HCT116 (cell line): ENCODE data around the gene SAMD4B. TPM values are rescaled to one million over a fixed set of nuclear protein-coding genes. Genes with fewer than 3 reads are reported as not detected.

Source experiments
- ATAC-seq: fragments of 200-7000 bp; cut with Tn5 transposase; 2 replicates; pipeline ENCODE4 v1.9.1; 2020; ENCODE audit warnings: mild to moderate bottlenecking, moderate library complexity
- BruUV-seq: library from RNA; stranded (reverse); fragments of 400-500 nt; replicated peaks from 2 replicates; lab custom pipeline; 2021; lab: Mats Ljungman, UMichigan
- CTCF ChIA-PET: fragments of 300-600 bp; sonication (Branson Sonifier 250); formaldehyde crosslinking; loops from one replicate; lab custom pipeline; 2021; ENCODE audit warnings: antibody characterized with exemption; lab: Charles Lee
- POLR2A ChIA-PET: fragments of 300-600, 350-600 bp; sonication (Branson Sonifier 250); formaldehyde crosslinking; loops from one replicate; lab custom pipeline; 2021; ENCODE audit warnings: antibody characterized with exemption; lab: Charles Lee
- RAD21 ChIA-PET, 2 experiments: fragments of 300-600 bp; sonication (Branson Sonifier 250); formaldehyde crosslinking; loops; one replicate each; lab custom pipeline; 2023; ENCODE audit warnings: low total read pairs in 2 of 2; ENCODE audit not compliant: uncharacterized antibody in 2 of 2, unreplicated experiment in 2 of 2, low non-redundant PET in 1 of 2; lab: Charles Lee
- DNase-seq: peaks from one replicate; pipeline ENCODE4 v3.0.0-alpha.2; 2010; ENCODE audit warnings: low read depth, low spot score
- H2AFZ ChIP-seq: fragments of 200-600 bp; shearing (Covaris generic), sonication (generic); 2 replicates; pipeline ENCODE4 v1.6.1; 2017; ENCODE audit warnings: low read depth, mixed run types, mixed read lengths, antibody characterized with exemption, low read length; ENCODE audit not compliant: poor library complexity, severe bottlenecking
- H3K27ac ChIP-seq: 2 replicates; pipeline ENCODE4 v1.5.1; 2012; ENCODE audit warnings: low read depth, low read length
- H3K27me3 ChIP-seq: fragments of 200-600 bp; sonication (generic); 2 replicates; pipeline ENCODE4 v1.6.1; 2016; ENCODE audit warnings: mixed run types, low read length, mixed read lengths; ENCODE audit not compliant: insufficient read depth
- H3K36me3 ChIP-seq, 2 experiments: fragments of 200-500 bp in 1 of 2; fragments of 200-600 bp in 1 of 2; sonication (Bioruptor generic) in 1 of 2; sonication (generic) in 1 of 2; 2 replicates each; pipeline versions ENCODE4 v1.5.1 to v1.6.1; 2014 to 2016; ENCODE audit warnings: low read length in 2 of 2, inconsistent platforms in 1 of 2, mixed read lengths in 1 of 2, mixed run types in 1 of 2; ENCODE audit not compliant: insufficient read depth in 2 of 2, control insufficient read depth in 1 of 2
- H3K4me1 ChIP-seq, 2 experiments: fragments of 200-600 bp in 1 of 2; sonication (generic) in 1 of 2; 2 replicates each; pipeline versions ENCODE4 v1.5.1 to v1.6.1; 2012 to 2017; ENCODE audit warnings: low read length in 2 of 2, inconsistent platforms in 1 of 2, mild to moderate bottlenecking in 1 of 2, mixed read lengths in 1 of 2, mixed run types in 1 of 2, moderate library complexity in 1 of 2; ENCODE audit not compliant: insufficient read depth in 2 of 2, control insufficient read depth in 1 of 2
- H3K4me2 ChIP-seq: fragments of 200-600 bp; sonication (generic); 2 replicates; pipeline ENCODE4 v1.6.1; 2017; ENCODE audit warnings: mixed run types, low read length, mixed read lengths
- H3K4me3 ChIP-seq, 2 experiments: fragments of 200-600 bp in 1 of 2; sonication (generic) in 1 of 2; replicated peaks in 1 of 2; 2 replicates each; pipeline ENCODE4 v1.5.1; 2011 to 2016; ENCODE audit warnings: low read length in 2 of 2, control low read depth in 1 of 2, low read depth in 1 of 2, mild to moderate bottlenecking in 1 of 2, mixed read lengths in 1 of 2, mixed run types in 1 of 2
- H3K79me2 ChIP-seq: fragments of 200-600 bp; sonication (generic); 2 replicates; pipeline ENCODE4 v1.6.1; 2017; ENCODE audit warnings: mild to moderate bottlenecking, mixed run types, low read length, moderate library complexity, mixed read lengths; ENCODE audit not compliant: insufficient read depth
- H3K9ac ChIP-seq: fragments of 200-600 bp; sonication (generic); 2 replicates; pipeline ENCODE4 v1.6.1; 2016; ENCODE audit warnings: low read length, mixed read lengths
- H3K9me2 ChIP-seq: fragments of 200-600 bp; sonication (generic), shearing (Covaris generic); 2 replicates; pipeline ENCODE4 v1.6.1; 2017; ENCODE audit warnings: mixed run types, mild to moderate bottlenecking, moderate library complexity; ENCODE audit not compliant: insufficient read depth
- H3K9me3 ChIP-seq, 2 experiments: fragments of 200-500 bp in 1 of 2; fragments of 200-600 bp in 1 of 2; sonication (Bioruptor generic) in 1 of 2; sonication (generic) in 1 of 2; 2 replicates each; pipeline ENCODE4 v1.6.1; 2014 to 2017; ENCODE audit warnings: low read length in 2 of 2, mixed read lengths in 2 of 2, inconsistent platforms in 1 of 2, low read depth in 1 of 2, mild to moderate bottlenecking in 1 of 2, mixed run types in 1 of 2, moderate library complexity in 1 of 2; ENCODE audit not compliant: control insufficient read depth in 1 of 2, insufficient read depth in 1 of 2
- H4K20me1 ChIP-seq: fragments of 200-600 bp; sonication (generic), shearing (Covaris generic); 2 replicates; pipeline ENCODE4 v1.6.1; 2017; ENCODE audit warnings: mixed run types, mild to moderate bottlenecking, moderate library complexity; ENCODE audit not compliant: insufficient read depth
- CBX3 ChIP-seq: IDR thresholded peaks from 2 replicates; pipeline ENCODE4 v1.6.1; 2012; ENCODE audit warnings: low read depth
- TCF7L2 ChIP-seq: IDR thresholded peaks from 2 replicates; pipeline ENCODE4 v1.7.0; 2011; ENCODE audit warnings: borderline replicate concordance, inconsistent platforms; ENCODE audit not compliant: insufficient read depth, insufficient read length; ENCODE audit errors: extremely low read depth
- YY1 ChIP-seq: IDR thresholded peaks from 2 replicates; pipeline ENCODE4 v1.6.1; 2011; ENCODE audit warnings: low read length, low read depth, moderate library complexity, mild to moderate bottlenecking; ENCODE audit not compliant: insufficient replicate concordance; ENCODE audit errors: extremely low read depth
- ZFX ChIP-seq: fragments of 450-650 bp; IDR thresholded peaks from 2 replicates; pipeline ENCODE4 v1.6.1; 2017
- intact Hi-C: fragments of 100-400 bp; cut with micrococcal nuclease; formaldehyde crosslinking; loops from 2 replicates; pipeline ENCODE4 v1.10.0; 2022
- total RNA-seq: library from RNA; stranded (reverse); gene quantifications from one replicate; pipeline ENCODE4 v1.2.1, GENCODE V29; 2021; ENCODE audit not compliant: unreplicated experiment
- TF ChIP-seq, protein P1 (sequence below), 3 experiments: fragments of 200-600 bp in 1 of 3; sonication (generic) in 1 of 3; IDR thresholded peaks in 2 of 3; conservative IDR thresholded peaks in 1 of 3; 2 replicates each; pipeline ENCODE4 v1.5.1; 2012 to 2017; ENCODE audit warnings: low read depth in 2 of 3, low read length in 2 of 3, antibody characterized with exemption in 1 of 3, borderline replicate concordance in 1 of 3, control low read depth in 1 of 3, mild to moderate bottlenecking in 1 of 3, mixed read lengths in 1 of 3, mixed run types in 1 of 3, moderate library complexity in 1 of 3; ENCODE audit not compliant: insufficient read depth in 1 of 3

SAMD4B gene
- total RNA-seq, 1 experiment from 2014 or later, result 127 TPM

DNA sequence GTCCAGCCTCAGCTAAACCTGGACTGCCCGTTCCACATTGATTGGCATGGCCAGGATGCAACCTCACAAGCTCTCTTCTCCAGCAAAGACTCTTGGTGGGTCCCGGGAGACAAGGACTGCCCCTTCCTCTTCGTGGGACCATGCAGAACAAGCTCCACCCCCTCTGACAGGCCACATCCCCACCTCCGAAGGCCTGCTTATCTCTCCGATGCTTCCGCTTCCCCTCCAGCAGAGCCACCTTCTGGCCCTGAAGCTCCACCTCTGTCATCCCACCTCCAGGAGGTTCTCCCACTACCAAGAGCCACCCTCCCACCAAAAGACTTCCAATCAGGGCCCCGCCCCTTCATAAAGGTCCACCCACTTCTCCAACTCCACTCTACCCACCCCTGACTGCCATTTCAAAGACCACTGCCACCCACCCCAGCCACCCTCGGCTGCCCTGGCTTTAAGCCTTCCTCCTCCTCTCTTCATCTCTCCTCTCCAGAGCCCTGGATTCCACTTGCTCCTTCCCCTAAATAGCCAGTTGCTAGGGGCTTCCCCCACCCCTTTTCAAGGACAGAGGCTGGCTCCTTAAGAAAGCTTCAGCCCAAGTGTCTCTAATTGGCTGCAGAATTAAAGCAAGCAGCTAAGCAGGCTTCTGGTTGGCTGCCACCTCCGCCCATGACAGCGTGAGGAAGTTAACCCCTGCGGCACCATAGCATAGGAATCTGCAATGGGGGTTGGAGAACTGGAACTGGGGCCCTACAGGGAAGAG lies 31.5 kb upstream of the SAMD4B start:
- no peaks in the 10 kb centered on the region for H4K20me1 ChIP-seq
- TF ChIP-seq, protein P1, sequence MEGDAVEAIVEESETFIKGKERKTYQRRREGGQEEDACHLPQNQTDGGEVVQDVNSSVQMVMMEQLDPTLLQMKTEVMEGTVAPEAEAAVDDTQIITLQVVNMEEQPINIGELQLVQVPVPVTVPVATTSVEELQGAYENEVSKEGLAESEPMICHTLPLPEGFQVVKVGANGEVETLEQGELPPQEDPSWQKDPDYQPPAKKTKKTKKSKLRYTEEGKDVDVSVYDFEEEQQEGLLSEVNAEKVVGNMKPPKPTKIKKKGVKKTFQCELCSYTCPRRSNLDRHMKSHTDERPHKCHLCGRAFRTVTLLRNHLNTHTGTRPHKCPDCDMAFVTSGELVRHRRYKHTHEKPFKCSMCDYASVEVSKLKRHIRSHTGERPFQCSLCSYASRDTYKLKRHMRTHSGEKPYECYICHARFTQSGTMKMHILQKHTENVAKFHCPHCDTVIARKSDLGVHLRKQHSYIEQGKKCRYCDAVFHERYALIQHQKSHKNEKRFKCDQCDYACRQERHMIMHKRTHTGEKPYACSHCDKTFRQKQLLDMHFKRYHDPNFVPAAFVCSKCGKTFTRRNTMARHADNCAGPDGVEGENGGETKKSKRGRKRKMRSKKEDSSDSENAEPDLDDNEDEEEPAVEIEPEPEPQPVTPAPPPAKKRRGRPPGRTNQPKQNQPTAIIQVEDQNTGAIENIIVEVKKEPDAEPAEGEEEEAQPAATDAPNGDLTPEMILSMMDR (IDR thresholded peaks at IDR 0.05 in 2 of 3, conservative IDR thresholded peaks at IDR 0.05 in 1 of 3; ENCODE audit: borderline replicate concordance in 1 of 3, insufficient read depth in 1 of 3, low read depth in 2 of 3, low read length in 2 of 3), result no peak
- no peak for TF ChIP-seq ZFX
- no peak for TF ChIP-seq CBX3
- TF ChIP-seq, all 23 proteins: peak for 0
- no peak for DNase-seq

DNA sequence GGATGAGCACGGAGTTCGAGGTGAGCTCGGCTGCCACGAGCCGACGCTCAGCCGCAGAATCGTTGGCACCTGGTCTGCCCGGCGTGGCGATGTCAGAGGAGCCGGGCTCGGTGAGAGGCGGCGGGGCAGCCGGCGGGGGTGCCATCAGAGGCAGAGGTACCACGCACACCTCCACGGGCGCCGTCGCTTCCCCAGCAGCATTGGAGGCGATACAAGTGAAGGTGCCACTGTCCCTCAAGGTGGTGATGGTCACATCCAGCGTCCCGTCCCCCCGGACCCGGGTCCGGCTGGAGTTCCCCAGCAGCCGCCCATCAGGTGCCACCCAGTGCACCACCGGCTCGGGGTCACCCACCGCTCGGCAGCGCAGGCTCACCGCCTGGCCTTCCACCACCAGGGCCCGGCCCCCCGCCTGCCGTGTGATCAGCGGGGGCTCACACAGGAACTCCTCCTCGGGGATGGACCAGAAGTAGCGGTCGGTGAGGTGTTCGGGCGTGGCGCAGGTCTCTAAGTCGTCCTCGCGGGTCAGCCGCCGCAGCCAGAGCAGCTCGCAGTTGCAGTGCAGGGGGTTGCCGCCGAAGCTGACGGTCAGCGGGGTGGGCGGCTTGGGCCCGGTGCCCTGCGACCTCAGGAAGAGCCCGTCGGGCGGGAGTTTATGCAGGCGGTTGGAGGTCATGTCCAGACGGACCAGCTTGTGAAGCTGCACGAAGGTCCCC lies 28.0 kb upstream of the SAMD4B start:
- H3K9me3 ChIP-seq, result no peaks in the 10 kb centered on the region
- no peak overlapping the region for H3K4me2 ChIP-seq
- no peaks in the 10 kb centered on the region for H4K20me1 ChIP-seq
- H2AFZ ChIP-seq, result no peak overlapping the region
- no peak overlapping the region for H3K4me3 ChIP-seq
- H3K79me2 ChIP-seq, result peaks cover 33% of the 10 kb centered on the region
- RAD21 ChIA-PET, result no interaction called here
- BruUV-seq, result no TSS peak
- H3K4me1 ChIP-seq, result peaks cover under 1 to 1% of the 10 kb centered on the region in 2 experiments; a peak in 2 of 4 replicates
- ATAC-seq, result no peak
- intact Hi-C loops, result no loop called here
- TF ChIP-seq YY1 (no peak), TCF7L2 (no peak)
- H3K27me3 ChIP-seq, result no peaks in the 10 kb centered on the region
- H3K9ac ChIP-seq, result no peak overlapping the region
- CTCF ChIA-PET, result no interaction called here
- H3K27ac ChIP-seq, result no peak overlapping the region
- no peak for DNase-seq
- POLR2A ChIA-PET, result no interaction called here
- H3K9me2 ChIP-seq, result no peaks in the 10 kb centered on the region
- peaks cover 10 to 13% of the 10 kb centered on the region in 2 experiments for H3K36me3 ChIP-seq

More for the DNA sequence above, 31.5 kb upstream of the SAMD4B start:
- peak; percentile 48; the same call in 1 of the 2 replicates for ATAC-seq
- CTCF ChIA-PET, result no interaction called here
- H3K9me3 ChIP-seq, result no peaks in the 10 kb centered on the region
- H3K4me1 ChIP-seq, result no peaks in the 10 kb centered on the region
- H3K4me3 ChIP-seq, result no peak overlapping the region
- H3K27ac ChIP-seq, result no peak overlapping the region
- no peak overlapping the region for H3K9ac ChIP-seq
- H3K9me2 ChIP-seq, result no peaks in the 10 kb centered on the region
- peaks cover 21% of the 10 kb centered on the region for H3K79me2 ChIP-seq
- RAD21 ChIA-PET, result no interaction called here
- H3K36me3 ChIP-seq, result peaks cover 3 to 13% of the 10 kb centered on the region in 2 experiments
- H3K27me3 ChIP-seq, result no peaks in the 10 kb centered on the region
- H2AFZ ChIP-seq, result no peak overlapping the region
- POLR2A ChIA-PET, result no interaction called here
- no TSS peak for BruUV-seq
- H3K4me2 ChIP-seq, result no peak overlapping the region
- intact Hi-C loops, result no loop called here
